Lower leg skin (tissue), 3 donors: ENCODE results near the gene HEBP1.

Source experiments
- POLR2A ChIP-seq, 2 donors: fragments of 450-650 bp; IDR thresholded peaks; one replicate each; pipeline ENCODE4 v1.6.1; 2016 to 2017; ENCODE audit warnings: antibody characterized with exemption in 2 of 2, mild to moderate bottlenecking in 1 of 2, moderate library complexity in 1 of 2
- TF ChIP-seq, protein P1 (sequence below), 3 donors: fragments of 450-650 bp; IDR thresholded peaks; one replicate each; pipeline ENCODE4 v1.5.1; 2016; ENCODE audit warnings: antibody characterized with exemption in 3 of 3, mild to moderate bottlenecking in 3 of 3, moderate library complexity in 2 of 3

DNA sequence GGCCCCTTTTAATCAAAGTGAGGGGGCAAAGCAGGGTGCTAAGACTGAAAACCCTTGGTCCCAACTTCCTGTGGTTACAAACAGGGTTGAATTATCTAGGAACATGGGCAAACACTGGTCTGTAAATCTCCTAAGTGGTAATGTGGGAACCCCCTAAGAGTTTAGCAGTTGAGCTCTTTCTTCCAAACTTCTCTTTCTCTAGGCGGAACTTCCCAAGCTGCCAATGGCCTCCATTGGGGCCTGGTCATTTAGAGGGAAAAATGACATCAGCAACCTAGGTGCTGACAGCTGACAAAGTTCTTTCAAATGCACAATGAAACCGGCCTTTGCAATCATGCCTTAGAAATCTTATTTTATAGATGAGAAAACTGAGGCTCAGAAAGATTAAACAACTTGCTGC is 17.7 kb downstream of the HEBP1 start:
- TF ChIP-seq, protein P1, sequence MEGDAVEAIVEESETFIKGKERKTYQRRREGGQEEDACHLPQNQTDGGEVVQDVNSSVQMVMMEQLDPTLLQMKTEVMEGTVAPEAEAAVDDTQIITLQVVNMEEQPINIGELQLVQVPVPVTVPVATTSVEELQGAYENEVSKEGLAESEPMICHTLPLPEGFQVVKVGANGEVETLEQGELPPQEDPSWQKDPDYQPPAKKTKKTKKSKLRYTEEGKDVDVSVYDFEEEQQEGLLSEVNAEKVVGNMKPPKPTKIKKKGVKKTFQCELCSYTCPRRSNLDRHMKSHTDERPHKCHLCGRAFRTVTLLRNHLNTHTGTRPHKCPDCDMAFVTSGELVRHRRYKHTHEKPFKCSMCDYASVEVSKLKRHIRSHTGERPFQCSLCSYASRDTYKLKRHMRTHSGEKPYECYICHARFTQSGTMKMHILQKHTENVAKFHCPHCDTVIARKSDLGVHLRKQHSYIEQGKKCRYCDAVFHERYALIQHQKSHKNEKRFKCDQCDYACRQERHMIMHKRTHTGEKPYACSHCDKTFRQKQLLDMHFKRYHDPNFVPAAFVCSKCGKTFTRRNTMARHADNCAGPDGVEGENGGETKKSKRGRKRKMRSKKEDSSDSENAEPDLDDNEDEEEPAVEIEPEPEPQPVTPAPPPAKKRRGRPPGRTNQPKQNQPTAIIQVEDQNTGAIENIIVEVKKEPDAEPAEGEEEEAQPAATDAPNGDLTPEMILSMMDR (IDR thresholded peaks at IDR 0.05) = no peak
- no peak for TF ChIP-seq POLR2A (IDR thresholded peaks at IDR 0.05)
